ENCODE data around the gene MRNIP. TPM values are rescaled to one million over a fixed set of nuclear protein-coding genes. Genes with fewer than 3 reads are reported as not detected.

MRNIP gene
- total RNA-seq, 6 experiments from 2014 or later = 8.2 to 13.5 (median 9.9) TPM

- no peak for DNase-seq
Observed at GRCh38 chr5:179900711-179901110, 42.1 kb upstream of the MRNIP start.

GRCh38 chr5:179900206-179900605, 41.6 kb upstream of the MRNIP start:
- Mint-ChIP-seq H3K36me3 (ENCODE audit: low read depth) (peaks cover 20% of the 10 kb centered on the region), H3K9me3 (no peaks in the 10 kb centered on the region), H3K4me1 (ENCODE audit: low read depth) (no peaks in the 10 kb centered on the region), H3K4me3 (no peak overlapping the region), H3K27ac (no peak overlapping the region), H3K27me3 (ENCODE audit: insufficient read depth) (no peaks in the 10 kb centered on the region)
- no peak for DNase-seq
- TF ChIP-seq CTCF (IDR thresholded peaks at IDR 0.05) = no peak

More at GRCh38 chr5:179900711-179901110, 42.1 kb upstream of the MRNIP start:
- H3K9me3 Mint-ChIP-seq = no peaks in the 10 kb centered on the region
- TF ChIP-seq CTCF (IDR thresholded peaks at IDR 0.05) = no peak
- peaks cover 19% of the 10 kb centered on the region for H3K36me3 Mint-ChIP-seq (ENCODE audit: low read depth)
- no peak overlapping the region for H3K27ac Mint-ChIP-seq
- H3K4me1 Mint-ChIP-seq (ENCODE audit: low read depth) = no peaks in the 10 kb centered on the region
- H3K27me3 Mint-ChIP-seq (ENCODE audit: insufficient read depth) = no peaks in the 10 kb centered on the region
- H3K4me3 Mint-ChIP-seq = no peak overlapping the region

- no peak overlapping the region for H3K4me3 Mint-ChIP-seq
Observed at GRCh38 chr5:179895861-179896260, 37.2 kb upstream of the MRNIP start.

GRCh38 chr5:179893958-179894895, 35.6 kb upstream of the MRNIP start:
- Mint-ChIP-seq H3K27ac (no peak overlapping the region), H3K4me1 (ENCODE audit: low read depth) (no peaks in the 10 kb centered on the region), H3K4me3 (no peak overlapping the region), H3K27me3 (ENCODE audit: insufficient read depth) (no peaks in the 10 kb centered on the region; the same call in 1 of the 2 replicates), H3K9me3 (no peaks in the 10 kb centered on the region), H3K36me3 (ENCODE audit: low read depth) (peaks cover 24% of the 10 kb centered on the region)
- TF ChIP-seq CTCF (IDR thresholded peaks at IDR 0.05) = no peak
- no peak for DNase-seq

More at GRCh38 chr5:179895861-179896260, 37.2 kb upstream of the MRNIP start:
- no peaks in the 10 kb centered on the region for H3K27me3 Mint-ChIP-seq (ENCODE audit: insufficient read depth)
- no peaks in the 10 kb centered on the region for H3K9me3 Mint-ChIP-seq
- no peak for TF ChIP-seq CTCF (IDR thresholded peaks at IDR 0.05)
- H3K4me1 Mint-ChIP-seq (ENCODE audit: low read depth) = no peaks in the 10 kb centered on the region
- no peak overlapping the region for H3K27ac Mint-ChIP-seq
- H3K36me3 Mint-ChIP-seq (ENCODE audit: low read depth) = peaks cover 17% of the 10 kb centered on the region
- DNase-seq = no peak

- Mint-ChIP-seq H3K4me1 (ENCODE audit: low read depth) (no peaks in the 10 kb centered on the region), H3K4me3 (no peak overlapping the region), H3K27ac (no peak overlapping the region), H3K36me3 (ENCODE audit: low read depth) (peaks cover 26% of the 10 kb centered on the region), H3K27me3 (ENCODE audit: insufficient read depth) (no peaks in the 10 kb centered on the region; the same call in 1 of the 2 replicates), H3K9me3 (no peaks in the 10 kb centered on the region)
- no peak for DNase-seq
- TF ChIP-seq CTCF (IDR thresholded peaks at IDR 0.05) = no peak
Observed at GRCh38 chr5:179893076-179893957, 34.7 kb upstream of the MRNIP start.

Measured in HFFc6 (cell line).